VCaP (cell line): ENCODE measurements around the gene LRIG1.

Source experiments
- H3K27ac ChIP-seq: fragments of 450-650 bp; 2 replicates; pipeline ENCODE4 v1.5.1; 2017
- CTCF ChIP-seq: fragments of 450-650 bp; conservative IDR thresholded peaks from 2 replicates; pipeline ENCODE4 v1.5.1; 2017; ENCODE audit warnings: mild to moderate bottlenecking, moderate library complexity

The LRIG1 gene

GRCh38 chr3:66392966-66393332 lies 107.9 kb downstream of the LRIG1 start:
- no peak for TF ChIP-seq CTCF
- no peak overlapping the region for H3K27ac ChIP-seq

GRCh38 chr3:66392512-66392911 lies 108.3 kb downstream of the LRIG1 start:
- TF ChIP-seq CTCF = no peak
- no peak overlapping the region for H3K27ac ChIP-seq

- no peak for TF ChIP-seq CTCF
- no peak overlapping the region for H3K27ac ChIP-seq
Observed at GRCh38 chr3:66390013-66390412, 110.8 kb downstream of the LRIG1 start.

GRCh38 chr3:66386925-66387650 lies 113.7 kb downstream of the LRIG1 start:
- no peak for TF ChIP-seq CTCF
- H3K27ac ChIP-seq = no peak overlapping the region

- H3K27ac ChIP-seq = no peak overlapping the region
- no peak for TF ChIP-seq CTCF
Observed at GRCh38 chr3:66386011-66386924, 114.6 kb downstream of the LRIG1 start.

- no peak for TF ChIP-seq CTCF
- H3K27ac ChIP-seq = no peak overlapping the region
Observed at GRCh38 chr3:66385066-66385465, 115.8 kb downstream of the LRIG1 start.

- no peak overlapping the region for H3K27ac ChIP-seq
- no peak for TF ChIP-seq CTCF
Observed at GRCh38 chr3:66383998-66384745, 116.7 kb downstream of the LRIG1 start.
